Activated naive CD4-positive, alpha-beta T cell treated with anti-CD3 and anti-CD28 coated beads, Interleukin-2, amount 50 U/mL, for 24 hours (primary cell): ENCODE results near the gene AK4.
A peak's percentile ranks its signal among the peaks of the same experiment; 100 is the strongest.

Source experiments
- H3K27ac Mint-ChIP-seq: one replicate; pipeline ENCODE4 v1.8.0; 2021; ENCODE audit warnings: mild to moderate bottlenecking, mixed read lengths
- H3K27me3 Mint-ChIP-seq: one replicate; pipeline ENCODE4 v1.8.0; 2021; ENCODE audit warnings: mixed read lengths
- H3K36me3 Mint-ChIP-seq: one replicate; pipeline ENCODE4 v1.8.0; 2021; ENCODE audit warnings: mixed read lengths
- H3K4me1 Mint-ChIP-seq: one replicate; pipeline ENCODE4 v1.8.0; 2021; ENCODE audit warnings: mixed read lengths
- H3K4me3 Mint-ChIP-seq: one replicate; pipeline ENCODE4 v1.8.0; 2021; ENCODE audit warnings: mild to moderate bottlenecking, mixed read lengths
- H3K9me3 Mint-ChIP-seq: one replicate; pipeline ENCODE4 v1.8.0; 2021; ENCODE audit warnings: mixed read lengths

The AK4 gene

GRCh38 chr1:65259816-65260215 is 111.8 kb downstream of the AK4 start:
- no peak overlapping the region for H3K27ac Mint-ChIP-seq
- H3K36me3 Mint-ChIP-seq: no peaks in the 10 kb centered on the region
- H3K9me3 Mint-ChIP-seq: no peaks in the 10 kb centered on the region
- no peak overlapping the region for H3K4me3 Mint-ChIP-seq
- H3K4me1 Mint-ChIP-seq: peaks cover 24% of the 10 kb centered on the region
- H3K27me3 Mint-ChIP-seq: peaks cover 7% of the 10 kb centered on the region

- peak overlapping the region; percentile 75 for H3K27ac Mint-ChIP-seq
- no peaks in the 10 kb centered on the region for H3K36me3 Mint-ChIP-seq
- H3K9me3 Mint-ChIP-seq: no peaks in the 10 kb centered on the region
- H3K27me3 Mint-ChIP-seq: peaks cover 4% of the 10 kb centered on the region
- H3K4me3 Mint-ChIP-seq: peak overlapping the region; percentile 1
- peaks cover 27% of the 10 kb centered on the region for H3K4me1 Mint-ChIP-seq
Observed at GRCh38 chr1:65260851-65261473, 113.0 kb downstream of the AK4 start.

- no peak overlapping the region for H3K27ac Mint-ChIP-seq
- peaks cover 34% of the 10 kb centered on the region for H3K4me1 Mint-ChIP-seq
- peaks cover 18% of the 10 kb centered on the region for H3K27me3 Mint-ChIP-seq
- H3K4me3 Mint-ChIP-seq: no peak overlapping the region
- H3K36me3 Mint-ChIP-seq: peaks cover 2% of the 10 kb centered on the region
- no peaks in the 10 kb centered on the region for H3K9me3 Mint-ChIP-seq
Observed at GRCh38 chr1:65263286-65263685, 115.3 kb downstream of the AK4 start.

GRCh38 chr1:65264197-65264929 is 116.4 kb downstream of the AK4 start:
- H3K27me3 Mint-ChIP-seq: peaks cover 18% of the 10 kb centered on the region
- H3K9me3 Mint-ChIP-seq: no peaks in the 10 kb centered on the region
- no peak overlapping the region for H3K27ac Mint-ChIP-seq
- H3K4me1 Mint-ChIP-seq: peaks cover 34% of the 10 kb centered on the region
- peaks cover 2% of the 10 kb centered on the region for H3K36me3 Mint-ChIP-seq
- H3K4me3 Mint-ChIP-seq: peak overlapping the region; percentile 71

GRCh38 chr1:65265296-65265650 is 117.3 kb downstream of the AK4 start:
- H3K4me1 Mint-ChIP-seq: peaks cover 29% of the 10 kb centered on the region
- peak overlapping the region; percentile 82 for H3K4me3 Mint-ChIP-seq
- peaks cover 2% of the 10 kb centered on the region for H3K36me3 Mint-ChIP-seq
- peaks cover 18% of the 10 kb centered on the region for H3K27me3 Mint-ChIP-seq
- peak overlapping the region; percentile 23 for H3K27ac Mint-ChIP-seq
- H3K9me3 Mint-ChIP-seq: no peaks in the 10 kb centered on the region

- H3K4me3 Mint-ChIP-seq: peak overlapping the region; percentile 82
- H3K9me3 Mint-ChIP-seq: no peaks in the 10 kb centered on the region
- peaks cover 2% of the 10 kb centered on the region for H3K36me3 Mint-ChIP-seq
- peaks cover 18% of the 10 kb centered on the region for H3K27me3 Mint-ChIP-seq
- peak overlapping the region; percentile 26 for H3K27ac Mint-ChIP-seq
- H3K4me1 Mint-ChIP-seq: peaks cover 25% of the 10 kb centered on the region
Observed at GRCh38 chr1:65265651-65266351, 117.8 kb downstream of the AK4 start.

GRCh38 chr1:65266476-65266875 is 118.5 kb downstream of the AK4 start:
- H3K27me3 Mint-ChIP-seq: peaks cover 18% of the 10 kb centered on the region

GRCh38 chr1:65267271-65267670 is 119.3 kb downstream of the AK4 start:
- peaks cover 2% of the 10 kb centered on the region for H3K36me3 Mint-ChIP-seq
- H3K9me3 Mint-ChIP-seq: no peaks in the 10 kb centered on the region
- H3K27me3 Mint-ChIP-seq: peaks cover 20% of the 10 kb centered on the region
- H3K4me3 Mint-ChIP-seq: no peak overlapping the region
- H3K4me1 Mint-ChIP-seq: peaks cover 22% of the 10 kb centered on the region
- no peak overlapping the region for H3K27ac Mint-ChIP-seq

More at GRCh38 chr1:65266476-65266875, 118.5 kb downstream of the AK4 start:
- peak overlapping the region; percentile 82 for H3K4me3 Mint-ChIP-seq
- peaks cover 2% of the 10 kb centered on the region for H3K36me3 Mint-ChIP-seq
- peak overlapping the region; percentile 26 for H3K27ac Mint-ChIP-seq
- no peaks in the 10 kb centered on the region for H3K9me3 Mint-ChIP-seq
- peaks cover 22% of the 10 kb centered on the region for H3K4me1 Mint-ChIP-seq

GRCh38 chr1:65267683-65268082 is 119.7 kb downstream of the AK4 start:
- Mint-ChIP-seq H3K9me3 (no peaks in the 10 kb centered on the region), H3K36me3 (peaks cover 2% of the 10 kb centered on the region), H3K27me3 (peaks cover 21% of the 10 kb centered on the region), H3K27ac (no peak overlapping the region), H3K4me3 (no peak overlapping the region), H3K4me1 (peaks cover 22% of the 10 kb centered on the region)

- Mint-ChIP-seq H3K27ac (no peak overlapping the region), H3K4me3 (no peak overlapping the region), H3K36me3 (peaks cover 2% of the 10 kb centered on the region), H3K4me1 (peaks cover 17% of the 10 kb centered on the region), H3K27me3 (peaks cover 19% of the 10 kb centered on the region), H3K9me3 (no peaks in the 10 kb centered on the region)
Observed at GRCh38 chr1:65269612-65270011, 121.6 kb downstream of the AK4 start.

- Mint-ChIP-seq H3K27me3 (peaks cover 19% of the 10 kb centered on the region), H3K4me3 (no peak overlapping the region), H3K9me3 (no peaks in the 10 kb centered on the region), H3K27ac (no peak overlapping the region), H3K36me3 (no peaks in the 10 kb centered on the region), H3K4me1 (no peaks in the 10 kb centered on the region)
Observed at GRCh38 chr1:65276197-65276939, 128.4 kb downstream of the AK4 start.

GRCh38 chr1:65277605-65278347 is 129.8 kb downstream of the AK4 start:
- H3K27me3 Mint-ChIP-seq: peaks cover 17% of the 10 kb centered on the region
- H3K36me3 Mint-ChIP-seq: no peaks in the 10 kb centered on the region
- no peak overlapping the region for H3K4me3 Mint-ChIP-seq
- no peak overlapping the region for H3K27ac Mint-ChIP-seq
- no peaks in the 10 kb centered on the region for H3K4me1 Mint-ChIP-seq
- no peaks in the 10 kb centered on the region for H3K9me3 Mint-ChIP-seq

- Mint-ChIP-seq H3K36me3 (no peaks in the 10 kb centered on the region), H3K27me3 (peaks cover 17% of the 10 kb centered on the region), H3K4me1 (no peaks in the 10 kb centered on the region), H3K27ac (no peak overlapping the region), H3K9me3 (no peaks in the 10 kb centered on the region), H3K4me3 (no peak overlapping the region)
Observed at GRCh38 chr1:65278376-65279069, 130.5 kb downstream of the AK4 start.

GRCh38 chr1:65279070-65279779 is 131.2 kb downstream of the AK4 start:
- Mint-ChIP-seq H3K4me3 (no peak overlapping the region), H3K36me3 (peaks cover 2% of the 10 kb centered on the region), H3K27ac (no peak overlapping the region), H3K9me3 (no peaks in the 10 kb centered on the region), H3K4me1 (no peaks in the 10 kb centered on the region), H3K27me3 (peaks cover 17% of the 10 kb centered on the region)
